OCI-LY1 (cell line): ENCODE measurements around the gene P2RX4.

Experiments used
- EZH2 ChIP-seq: fragments of 200-600 bp; sonication (generic), shearing (Covaris generic); IDR thresholded peaks from 2 replicates; pipeline ENCODE4 v1.8.0; 2017; ENCODE audit warnings: borderline replicate concordance, mixed run types, mild to moderate bottlenecking, antibody characterized with exemption, low read length, moderate library complexity, mixed read lengths
- TF ChIP-seq, protein P1 (sequence below): fragments of 200-600 bp; sonication (generic), shearing (Covaris generic); IDR thresholded peaks from 2 replicates; pipeline ENCODE4 v1.5.1; 2017; ENCODE audit warnings: mild to moderate bottlenecking, antibody characterized with exemption, low read length, moderate library complexity, mixed read lengths

DNA sequence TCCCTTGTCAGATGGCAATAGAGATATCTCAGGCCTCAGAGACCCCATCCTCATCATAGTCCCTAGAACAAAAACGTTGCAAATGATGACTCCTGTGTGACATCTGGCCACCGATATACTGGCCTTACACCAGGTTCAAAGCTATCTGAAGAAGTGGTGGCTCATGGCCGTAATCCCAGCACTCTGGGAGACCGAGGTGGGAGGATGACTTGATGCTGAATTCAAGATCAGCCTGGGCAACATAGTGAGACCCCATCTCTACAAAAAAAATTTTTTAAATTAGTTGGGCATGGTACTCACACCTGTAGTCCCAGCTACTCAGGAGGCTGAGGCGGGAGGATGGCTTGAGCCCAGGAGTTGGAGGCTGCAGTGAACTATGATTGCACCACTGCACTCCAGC lies 73.5 kb downstream of the P2RX4 start:
- TF ChIP-seq, protein P1, sequence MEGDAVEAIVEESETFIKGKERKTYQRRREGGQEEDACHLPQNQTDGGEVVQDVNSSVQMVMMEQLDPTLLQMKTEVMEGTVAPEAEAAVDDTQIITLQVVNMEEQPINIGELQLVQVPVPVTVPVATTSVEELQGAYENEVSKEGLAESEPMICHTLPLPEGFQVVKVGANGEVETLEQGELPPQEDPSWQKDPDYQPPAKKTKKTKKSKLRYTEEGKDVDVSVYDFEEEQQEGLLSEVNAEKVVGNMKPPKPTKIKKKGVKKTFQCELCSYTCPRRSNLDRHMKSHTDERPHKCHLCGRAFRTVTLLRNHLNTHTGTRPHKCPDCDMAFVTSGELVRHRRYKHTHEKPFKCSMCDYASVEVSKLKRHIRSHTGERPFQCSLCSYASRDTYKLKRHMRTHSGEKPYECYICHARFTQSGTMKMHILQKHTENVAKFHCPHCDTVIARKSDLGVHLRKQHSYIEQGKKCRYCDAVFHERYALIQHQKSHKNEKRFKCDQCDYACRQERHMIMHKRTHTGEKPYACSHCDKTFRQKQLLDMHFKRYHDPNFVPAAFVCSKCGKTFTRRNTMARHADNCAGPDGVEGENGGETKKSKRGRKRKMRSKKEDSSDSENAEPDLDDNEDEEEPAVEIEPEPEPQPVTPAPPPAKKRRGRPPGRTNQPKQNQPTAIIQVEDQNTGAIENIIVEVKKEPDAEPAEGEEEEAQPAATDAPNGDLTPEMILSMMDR: no peak
- TF ChIP-seq EZH2: no peak
